ENCODE results near the gene VTI1A. TPM values are rescaled to one million over a fixed set of nuclear protein-coding genes. Genes with fewer than 3 reads are reported as not detected.
A peak's percentile ranks its signal among the peaks of the same experiment; 100 is the strongest.

VTI1A gene
- total RNA-seq, 1 donor from 2014 or later = 29.7 TPM

DNA sequence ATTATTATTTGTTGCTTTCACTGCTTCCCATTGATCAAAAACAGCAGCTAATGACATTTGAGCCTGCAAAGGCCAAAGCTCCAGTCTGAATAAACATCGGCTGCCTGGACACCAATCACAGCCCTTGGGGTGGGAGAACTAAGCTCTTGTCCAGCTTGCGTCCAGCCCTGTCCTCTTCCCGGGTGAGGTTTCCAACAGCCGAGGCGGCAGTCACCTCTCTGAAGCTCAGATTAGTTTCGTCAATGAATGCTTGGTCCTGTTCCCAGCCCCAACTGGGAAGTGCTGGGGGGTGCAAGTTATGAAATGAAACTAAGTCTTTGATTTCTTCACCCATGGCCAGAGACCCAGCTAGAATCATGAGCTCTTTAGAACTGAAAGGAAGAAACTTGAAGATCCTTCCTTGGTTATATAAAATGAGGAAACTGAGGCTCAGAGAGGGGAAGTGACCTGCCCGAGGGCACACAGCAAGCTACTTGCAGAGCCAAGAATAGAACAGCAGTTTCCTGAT, 389.0 kb downstream of the VTI1A start:
- TF ChIP-seq, protein P1, sequence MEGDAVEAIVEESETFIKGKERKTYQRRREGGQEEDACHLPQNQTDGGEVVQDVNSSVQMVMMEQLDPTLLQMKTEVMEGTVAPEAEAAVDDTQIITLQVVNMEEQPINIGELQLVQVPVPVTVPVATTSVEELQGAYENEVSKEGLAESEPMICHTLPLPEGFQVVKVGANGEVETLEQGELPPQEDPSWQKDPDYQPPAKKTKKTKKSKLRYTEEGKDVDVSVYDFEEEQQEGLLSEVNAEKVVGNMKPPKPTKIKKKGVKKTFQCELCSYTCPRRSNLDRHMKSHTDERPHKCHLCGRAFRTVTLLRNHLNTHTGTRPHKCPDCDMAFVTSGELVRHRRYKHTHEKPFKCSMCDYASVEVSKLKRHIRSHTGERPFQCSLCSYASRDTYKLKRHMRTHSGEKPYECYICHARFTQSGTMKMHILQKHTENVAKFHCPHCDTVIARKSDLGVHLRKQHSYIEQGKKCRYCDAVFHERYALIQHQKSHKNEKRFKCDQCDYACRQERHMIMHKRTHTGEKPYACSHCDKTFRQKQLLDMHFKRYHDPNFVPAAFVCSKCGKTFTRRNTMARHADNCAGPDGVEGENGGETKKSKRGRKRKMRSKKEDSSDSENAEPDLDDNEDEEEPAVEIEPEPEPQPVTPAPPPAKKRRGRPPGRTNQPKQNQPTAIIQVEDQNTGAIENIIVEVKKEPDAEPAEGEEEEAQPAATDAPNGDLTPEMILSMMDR (IDR thresholded peaks at IDR 0.05) = no peak
- Histone ChIP-seq H3K4me3 (no peak overlapping the region), H3K27ac (no peak overlapping the region), H3K9me3 (no peaks in the 10 kb centered on the region), H3K36me3 (no peaks in the 10 kb centered on the region), H3K4me1 (no peaks in the 10 kb centered on the region), H3K27me3 (no peaks in the 10 kb centered on the region)
- DNase-seq (no peak), ATAC-seq (peak; percentile 57)
- intact Hi-C loops (cut with DNase I) = no loop called here

GRCh38 chr10:112838784-112839481, 391.9 kb downstream of the VTI1A start:
- Histone ChIP-seq H3K36me3 (no peaks in the 10 kb centered on the region), H3K27me3 (no peaks in the 10 kb centered on the region), H3K9me3 (no peaks in the 10 kb centered on the region), H3K4me3 (no peak overlapping the region), H3K27ac (no peak overlapping the region), H3K4me1 (no peaks in the 10 kb centered on the region)
- TF ChIP-seq, protein P1 (IDR thresholded peaks at IDR 0.05) = no peak
- no peak for DNase-seq
- intact Hi-C loops (cut with DNase I) = no loop called here
- no peak for ATAC-seq

GRCh38 chr10:112839928-112840654, 393.1 kb downstream of the VTI1A start:
- TF ChIP-seq, protein P1 (IDR thresholded peaks at IDR 0.05) = no peak
- intact Hi-C loops (cut with DNase I) = no loop called here
- no peaks in the 10 kb centered on the region for H3K36me3 ChIP-seq
- no peaks in the 10 kb centered on the region for H3K4me1 ChIP-seq
- ATAC-seq = no peak
- no peak overlapping the region for H3K4me3 ChIP-seq
- H3K27ac ChIP-seq = no peak overlapping the region
- DNase-seq = no peak
- H3K9me3 ChIP-seq = no peaks in the 10 kb centered on the region
- no peaks in the 10 kb centered on the region for H3K27me3 ChIP-seq

GRCh38 chr10:112841549-112841948, 394.5 kb downstream of the VTI1A start:
- Histone ChIP-seq H3K4me1 (no peaks in the 10 kb centered on the region), H3K27me3 (no peaks in the 10 kb centered on the region), H3K27ac (no peak overlapping the region), H3K9me3 (no peaks in the 10 kb centered on the region), H3K36me3 (no peaks in the 10 kb centered on the region), H3K4me3 (no peak overlapping the region)
- no peak for DNase-seq
- TF ChIP-seq, protein P1 (IDR thresholded peaks at IDR 0.05) = no peak
- intact Hi-C loops (cut with DNase I) = no loop called here
- ATAC-seq = no peak

GRCh38 chr10:112842832-112843360, 395.9 kb downstream of the VTI1A start:
- intact Hi-C loops (cut with DNase I) = no loop called here
- Histone ChIP-seq H3K36me3 (no peaks in the 10 kb centered on the region), H3K9me3 (peaks cover 10% of the 10 kb centered on the region), H3K4me3 (no peak overlapping the region), H3K4me1 (no peaks in the 10 kb centered on the region), H3K27ac (no peak overlapping the region), H3K27me3 (no peaks in the 10 kb centered on the region)
- TF ChIP-seq, protein P1 (IDR thresholded peaks at IDR 0.05) = no peak
- ATAC-seq (peak; percentile 22), DNase-seq (no peak)

Data from upper lobe of right lung (tissue), 1 donor.